Glutamatergic neuron (in vitro differentiated cells): Measurements from ENCODE around the gene FBXO3. TPM values are rescaled to one million over a fixed set of nuclear protein-coding genes. Genes with fewer than 3 reads are reported as not detected.
"Not testable (repeated sequence)": the region's sequence is repeated elsewhere in the genome, so short reads cannot be mapped to it uniquely, and the experiment has no call there.

Experiments used
- DNase-seq: peaks from one replicate; pipeline ENCODE4 v3.0.0; 2022
- H3K27ac Mint-ChIP-seq: one replicate; pipeline ENCODE4 v1.8.0; 2020; ENCODE audit warnings: mild to moderate bottlenecking, mixed read lengths, inconsistent platforms; ENCODE audit not compliant: unreplicated experiment
- H3K27me3 Mint-ChIP-seq: one replicate; pipeline ENCODE4 v1.8.0; 2020; ENCODE audit warnings: mild to moderate bottlenecking, moderate library complexity, mixed read lengths, inconsistent platforms; ENCODE audit not compliant: unreplicated experiment
- H3K36me3 Mint-ChIP-seq: one replicate; pipeline ENCODE4 v1.8.0; 2020; ENCODE audit warnings: mild to moderate bottlenecking, mixed read lengths, inconsistent platforms; ENCODE audit not compliant: unreplicated experiment
- H3K4me1 Mint-ChIP-seq: one replicate; pipeline ENCODE4 v1.8.0; 2020; ENCODE audit warnings: mild to moderate bottlenecking, low read depth, mixed read lengths, inconsistent platforms; ENCODE audit not compliant: unreplicated experiment
- H3K4me3 Mint-ChIP-seq: one replicate; pipeline ENCODE4 v1.8.0; 2020; ENCODE audit warnings: mild to moderate bottlenecking, mixed read lengths, inconsistent platforms; ENCODE audit not compliant: unreplicated experiment
- H3K9me3 Mint-ChIP-seq: one replicate; pipeline ENCODE4 v1.8.0; 2020; ENCODE audit warnings: mild to moderate bottlenecking, moderate library complexity, mixed read lengths, inconsistent platforms; ENCODE audit not compliant: unreplicated experiment
- CTCF ChIP-seq: fragments of 200-600 bp; sonication (generic); IDR thresholded peaks from one replicate; pipeline ENCODE4 v1.5.0; 2021; ENCODE audit not compliant: partially characterized antibody, unreplicated experiment
- long read RNA-seq: library from polyadenylated mRNA; unstranded; transcript quantifications from one replicate; pipeline ENCODE4 v2.0.0, GENCODE V29; 2020; ENCODE audit not compliant: unreplicated experiment
- total RNA-seq: library from RNA; stranded (reverse); fragmentation: NEBNext Ultra II Directional; extraction: Animal tissue kit (Norgen Biotek cat#: 25700); gene quantifications from one replicate; pipeline ENCODE4 v1.2.1, GENCODE V29; 2021; ENCODE audit not compliant: unreplicated experiment

FBXO3 gene
- total RNA-seq, result 30.5 TPM
- long read RNA-seq, full-length matches to known transcripts, result 19 of 21 reads
- long read RNA-seq, partial matches to known transcripts, result 1 of 21 reads
- long read RNA-seq, other reads (novel, unspliced or antisense), result 1 of 21 reads

GRCh38 chr11:33773987-33774735 lies at the start of gene FBXO3:
Gene FBXO3, minus strand, starts transcription at chr11:33774520. Its CDS starts 23 bp downstream, at chr11:33774497.
- DNase-seq, result peak; percentile 82
- Mint-ChIP-seq H3K9me3 (peaks cover 2% of the 10 kb centered on the region), H3K4me3 (peak within 1 kb of the TSS; percentile 98), H3K4me1 (peaks cover 2% of the 10 kb centered on the region), H3K27ac (peak within 1 kb of the TSS; percentile 88), H3K36me3 (no peaks in the 10 kb centered on the region), H3K27me3 (peaks cover 4% of the 10 kb centered on the region)
- no peak for TF ChIP-seq CTCF

- not testable (repeated sequence) for DNase-seq, H3K4me3 Mint-ChIP-seq, H3K27ac Mint-ChIP-seq, H3K4me1 Mint-ChIP-seq, H3K9me3 Mint-ChIP-seq, H3K27me3 Mint-ChIP-seq, H3K36me3 Mint-ChIP-seq
Measured at GRCh38 chr11:33822981-33823380, 48.7 kb upstream of the FBXO3 start.

- TF ChIP-seq CTCF, result no peak
- H3K4me3 Mint-ChIP-seq, result no peak overlapping the region
- H3K4me1 Mint-ChIP-seq, result no peaks in the 10 kb centered on the region
- no peak for DNase-seq
- H3K9me3 Mint-ChIP-seq, result no peaks in the 10 kb centered on the region
- peaks cover 3% of the 10 kb centered on the region for H3K27me3 Mint-ChIP-seq
- no peaks in the 10 kb centered on the region for H3K36me3 Mint-ChIP-seq
- no peak overlapping the region for H3K27ac Mint-ChIP-seq
Measured at GRCh38 chr11:33819278-33820035, 45.1 kb upstream of the FBXO3 start.

GRCh38 chr11:33808228-33808828 lies 34.0 kb upstream of the FBXO3 start:
- TF ChIP-seq CTCF, result peak; percentile 98
- Mint-ChIP-seq H3K4me1 (no peaks in the 10 kb centered on the region), H3K36me3 (no peaks in the 10 kb centered on the region), H3K27me3 (no peaks in the 10 kb centered on the region), H3K4me3 (no peak overlapping the region), H3K9me3 (no peaks in the 10 kb centered on the region), H3K27ac (no peak overlapping the region)
- peak; percentile 95 for DNase-seq

GRCh38 chr11:33804471-33804870 lies 30.2 kb upstream of the FBXO3 start:
- no peaks in the 10 kb centered on the region for H3K9me3 Mint-ChIP-seq
- TF ChIP-seq CTCF, result no peak
- no peak overlapping the region for H3K4me3 Mint-ChIP-seq
- no peak for DNase-seq
- H3K36me3 Mint-ChIP-seq, result no peaks in the 10 kb centered on the region
- H3K27me3 Mint-ChIP-seq, result peaks cover 6% of the 10 kb centered on the region
- H3K4me1 Mint-ChIP-seq, result peaks cover 4% of the 10 kb centered on the region
- H3K27ac Mint-ChIP-seq, result no peak overlapping the region
